SKM-1 (cell line): ENCODE data around the gene MYOF.
"Not testable (repeated sequence)": the region's sequence is repeated elsewhere in the genome, so short reads cannot be mapped to it uniquely, and the experiment has no call there.

Experiments
- DNase-seq: peaks from one replicate; lab custom pipeline; 2025; ENCODE audit not compliant: unreplicated experiment; lab: John Stamatoyannopoulos, UW

Gene MYOF

DNA sequence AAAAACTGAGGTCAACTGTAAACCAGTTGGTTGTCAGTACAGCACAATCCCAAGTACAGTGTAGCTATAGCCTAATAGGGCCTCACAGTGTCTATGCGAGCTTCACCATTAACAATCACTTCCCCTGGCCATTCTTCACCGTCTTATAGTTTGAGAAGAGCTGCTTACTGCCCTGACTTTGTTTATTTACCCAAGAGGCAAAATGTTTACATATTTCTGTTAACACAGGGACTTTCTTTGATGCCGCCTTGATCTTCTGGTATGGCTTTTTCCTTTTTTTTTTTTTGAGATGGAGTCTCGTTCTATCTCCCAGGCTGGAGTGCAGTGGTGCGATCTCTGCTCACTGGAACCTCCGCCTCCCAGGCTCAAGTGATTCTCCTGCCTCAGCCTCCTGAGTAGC lies 3.3 kb downstream of the MYOF start:
- no peak for DNase-seq

GRCh38 chr10:93476756-93477155 lies 5.4 kb downstream of the MYOF start:
- no peak for DNase-seq

- no peak for DNase-seq
Measured at GRCh38 chr10:93475871-93476270, 6.3 kb downstream of the MYOF start.

- no peak for DNase-seq
Measured at GRCh38 chr10:93475227-93475626, 6.9 kb downstream of the MYOF start.

- no peak for DNase-seq
Measured at GRCh38 chr10:93473804-93474472, 8.2 kb downstream of the MYOF start.

DNA sequence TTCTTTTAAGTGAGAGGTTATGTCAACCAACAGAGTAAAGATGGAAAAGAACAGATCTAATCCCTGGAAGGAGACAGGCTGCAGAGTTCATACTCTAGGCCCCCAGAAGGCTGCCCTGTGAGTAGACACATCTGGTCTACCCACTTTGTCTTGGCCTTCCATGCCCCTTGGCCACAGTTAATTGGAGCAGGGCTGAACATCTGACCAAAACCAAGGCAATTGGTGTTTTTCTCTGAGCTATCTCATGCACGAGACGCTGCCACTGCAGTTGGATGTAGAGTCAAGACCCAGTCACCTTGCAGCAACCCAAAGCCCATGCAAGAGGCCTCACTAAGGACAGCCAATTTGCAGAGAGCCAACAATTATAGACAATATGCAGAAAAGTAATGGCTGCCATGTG lies 9.0 kb downstream of the MYOF start:
- DNase-seq = no peak

GRCh38 chr10:93471110-93471651 lies 11.0 kb downstream of the MYOF start:
- DNase-seq = no peak

- DNase-seq = no peak
Measured at GRCh38 chr10:93469454-93469853, 12.7 kb downstream of the MYOF start.

DNA sequence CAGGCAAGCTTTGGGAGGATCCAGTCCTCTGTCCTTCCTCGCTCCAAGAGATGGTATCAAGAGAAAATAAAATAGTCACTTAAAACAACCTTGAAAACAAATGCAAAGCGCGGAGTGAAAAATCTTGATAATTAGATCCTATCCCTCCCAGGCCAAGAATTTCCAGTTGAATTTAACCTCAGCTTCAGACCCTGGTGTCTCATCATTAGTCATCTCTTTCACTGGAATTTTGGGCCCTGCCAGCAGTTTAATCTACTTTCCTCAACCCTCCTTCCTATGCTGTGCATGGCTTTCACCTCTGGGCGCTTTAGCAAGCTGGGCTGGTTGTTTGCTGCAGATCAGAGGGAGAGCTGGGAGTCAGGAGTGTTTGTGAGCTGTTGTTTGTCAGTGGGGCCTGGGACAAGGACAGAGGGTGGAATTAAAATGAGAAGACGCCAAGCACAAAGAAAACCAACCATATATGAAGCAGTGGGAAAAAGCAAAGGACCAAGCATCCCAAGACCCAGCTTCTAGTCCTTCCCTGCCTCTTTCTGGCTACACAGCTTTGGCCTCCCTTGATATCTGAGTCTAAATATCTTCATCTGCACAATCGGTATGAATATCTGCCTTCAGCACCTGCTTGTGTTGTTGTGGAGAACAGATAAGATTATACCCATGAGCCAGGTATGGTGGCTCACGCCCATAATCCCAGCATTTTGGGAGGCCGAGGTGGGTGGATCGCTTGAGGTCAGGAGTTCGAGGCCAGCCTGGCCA lies 13.5 kb downstream of the MYOF start:
- DNase-seq = no peak

DNA sequence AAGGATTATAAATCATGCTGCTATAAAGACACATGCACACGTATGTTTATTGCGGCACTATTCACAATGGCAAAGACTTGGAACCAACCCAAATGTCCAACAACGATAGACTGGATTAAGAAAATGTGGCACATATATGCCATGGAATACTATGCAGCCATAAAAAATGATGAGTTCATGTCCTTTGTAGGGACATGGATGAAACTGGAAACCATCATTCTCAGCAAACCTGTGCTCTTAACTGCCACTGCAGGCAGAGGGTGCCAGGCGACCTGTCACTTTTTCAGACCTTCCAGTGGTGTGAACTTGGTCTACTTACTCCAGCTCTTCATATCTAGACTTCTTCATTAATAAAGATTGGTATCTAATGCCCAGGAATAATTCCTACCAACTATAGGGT lies 14.5 kb downstream of the MYOF start:
- not testable (repeated sequence) for DNase-seq

DNA sequence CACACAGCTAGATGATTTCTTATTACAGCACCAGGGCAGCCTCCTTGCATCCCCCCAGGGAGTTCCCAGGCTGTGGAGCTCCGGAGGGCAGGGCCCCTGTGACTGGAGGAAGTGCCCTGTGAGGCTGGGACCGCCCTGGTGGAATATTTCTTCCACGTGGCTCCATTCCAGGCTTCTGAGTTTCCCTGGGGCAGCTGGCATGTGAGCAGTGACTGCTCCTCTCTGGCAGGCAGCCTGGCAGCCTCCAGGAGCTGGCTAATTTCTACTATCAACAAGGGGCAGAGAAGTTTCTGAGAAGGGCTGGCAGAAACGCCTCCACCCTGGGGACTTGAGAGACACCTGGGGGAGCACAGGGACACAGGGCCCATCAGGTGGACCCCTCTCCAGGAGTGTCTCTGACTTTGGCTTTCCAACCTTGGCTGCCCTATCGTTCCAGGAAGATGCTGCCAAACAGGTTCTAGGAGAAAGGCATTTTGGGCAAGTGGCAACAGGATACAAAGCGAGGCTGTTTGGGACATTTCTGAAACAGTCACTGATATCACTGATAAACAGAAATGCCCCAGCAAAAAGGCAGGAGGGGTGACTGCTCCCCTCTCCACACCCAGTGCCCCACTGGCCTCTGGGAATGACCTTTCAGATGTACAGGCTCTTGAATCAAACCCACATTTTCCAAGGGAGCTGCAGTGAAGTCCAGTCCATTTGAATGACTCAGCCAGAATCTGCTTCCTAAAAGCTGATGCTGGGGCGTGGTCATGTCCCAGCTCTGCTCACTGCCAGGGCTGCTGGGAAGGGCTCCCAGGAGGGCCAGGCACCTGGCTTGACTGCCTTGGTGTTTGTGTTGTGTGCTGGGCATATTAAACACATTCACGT lies 16.1 kb downstream of the MYOF start:
- DNase-seq = no peak

- DNase-seq = peak; percentile 28
Measured at GRCh38 chr10:93464776-93465388, 17.3 kb downstream of the MYOF start.

GRCh38 chr10:93463723-93464476 lies 18.2 kb downstream of the MYOF start:
- DNase-seq = peak; percentile 60

- peak; percentile 64 for DNase-seq
Measured at GRCh38 chr10:93462881-93463280, 19.3 kb downstream of the MYOF start.

GRCh38 chr10:93462371-93462770 lies 19.8 kb downstream of the MYOF start:
- no peak for DNase-seq

GRCh38 chr10:93461807-93462178 lies 20.3 kb downstream of the MYOF start:
- DNase-seq = no peak

DNA sequence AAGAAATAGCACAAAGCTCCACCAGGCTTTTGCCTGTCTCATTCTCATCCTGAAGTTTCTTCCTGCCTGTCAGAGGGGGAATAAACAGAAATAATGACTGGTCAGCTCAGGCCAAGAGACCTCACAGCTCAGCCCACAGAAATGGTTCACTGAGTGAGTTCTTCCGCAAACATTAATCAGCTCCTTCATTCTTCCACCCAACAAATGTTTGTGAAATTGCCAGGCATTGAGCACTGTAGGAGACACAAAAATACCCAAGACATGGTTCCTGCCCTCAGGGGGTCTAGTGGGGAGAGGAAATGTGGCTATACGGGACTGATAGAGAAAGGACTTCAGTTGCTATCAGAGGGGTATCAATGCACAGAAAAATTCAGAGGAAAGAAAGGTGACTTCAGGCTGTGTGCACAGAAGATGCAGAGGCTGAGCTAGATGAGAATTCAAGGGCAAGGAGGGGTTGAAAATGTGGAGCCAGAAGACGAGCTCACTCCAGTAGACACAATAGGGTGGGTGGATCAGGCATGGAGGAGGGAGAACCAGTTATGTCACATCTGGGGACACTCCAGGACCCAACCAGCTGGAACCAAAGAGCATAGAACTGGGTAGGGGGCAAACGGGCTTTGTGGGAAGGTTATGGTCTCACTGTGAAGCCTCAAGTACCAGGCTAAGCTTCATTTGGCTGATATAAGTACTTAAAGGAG lies 20.9 kb downstream of the MYOF start:
- DNase-seq = no peak

DNA sequence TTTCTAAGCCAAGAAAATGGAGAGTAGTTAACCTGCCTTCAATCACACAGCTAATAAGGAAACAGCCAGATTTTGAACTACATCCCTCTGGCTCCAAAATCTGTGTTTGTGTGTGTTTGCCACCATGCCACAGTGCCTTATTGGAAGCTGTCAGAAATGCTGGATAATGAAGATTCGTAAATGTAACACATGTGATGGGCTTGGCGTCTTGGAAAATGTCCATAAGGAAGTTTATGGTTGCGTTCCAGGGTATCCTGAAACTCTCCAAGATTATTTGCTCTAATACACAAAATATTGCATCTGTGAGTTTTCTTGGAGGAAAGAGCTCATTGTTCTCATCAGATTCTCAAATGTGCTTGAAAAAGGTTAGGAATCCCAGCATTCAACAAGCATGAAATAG lies 22.7 kb downstream of the MYOF start:
- DNase-seq = no peak

DNA sequence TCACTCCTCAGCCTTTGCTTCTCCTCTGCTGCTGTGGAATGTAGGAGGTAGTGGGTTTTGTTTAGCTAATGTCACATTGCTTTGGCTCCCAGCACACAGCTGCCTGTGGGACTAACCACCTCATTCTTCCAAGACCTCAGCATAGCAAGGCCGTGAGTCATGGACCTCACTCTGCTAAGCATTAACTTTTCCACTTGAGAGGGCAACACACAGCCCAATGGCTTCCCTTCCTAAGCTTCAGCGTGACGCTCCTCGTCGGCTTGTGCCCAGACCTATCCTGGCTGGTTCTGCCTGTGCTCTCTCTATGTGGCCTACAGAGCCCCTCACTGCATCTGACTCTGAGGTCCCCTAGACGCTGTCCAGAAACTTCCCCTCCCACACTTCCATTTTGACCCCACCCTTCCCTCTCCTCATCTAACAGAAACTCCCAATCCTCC lies 23.3 kb downstream of the MYOF start:
- no peak for DNase-seq

DNA sequence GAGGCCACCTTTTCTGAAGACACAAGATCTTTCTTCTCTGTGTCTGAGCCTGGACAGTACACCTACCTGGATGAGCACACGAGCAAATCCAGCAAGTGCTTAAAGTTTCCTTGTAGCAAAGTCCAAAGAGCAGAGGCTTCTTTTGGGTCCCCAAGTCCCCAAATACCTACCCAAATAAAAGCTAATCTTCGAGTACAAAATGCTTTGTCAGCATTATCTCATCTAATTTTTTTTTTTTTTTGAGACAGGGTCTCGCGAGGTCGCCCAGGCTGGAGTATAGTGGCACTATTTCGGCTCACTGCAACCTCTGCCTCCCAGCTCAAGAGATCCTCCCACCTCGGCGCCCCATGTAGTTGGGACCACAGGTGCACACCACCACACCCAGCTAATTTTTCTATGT lies 24.6 kb downstream of the MYOF start:
- DNase-seq = no peak
